GM21717 (cell line): ENCODE data around the gene NECAB2.
"Not testable (repeated sequence)": the region's sequence is repeated elsewhere in the genome, so short reads cannot be mapped to it uniquely, and the experiment has no call there.

Experiments
- ATAC-seq: cut with Tn5 transposase; IDR thresholded peaks from one replicate; pipeline ENCODE4 v1.9.1; 2021; ENCODE audit warnings: mild to moderate bottlenecking, moderate library complexity; ENCODE audit not compliant: unreplicated experiment

NECAB2 gene

DNA sequence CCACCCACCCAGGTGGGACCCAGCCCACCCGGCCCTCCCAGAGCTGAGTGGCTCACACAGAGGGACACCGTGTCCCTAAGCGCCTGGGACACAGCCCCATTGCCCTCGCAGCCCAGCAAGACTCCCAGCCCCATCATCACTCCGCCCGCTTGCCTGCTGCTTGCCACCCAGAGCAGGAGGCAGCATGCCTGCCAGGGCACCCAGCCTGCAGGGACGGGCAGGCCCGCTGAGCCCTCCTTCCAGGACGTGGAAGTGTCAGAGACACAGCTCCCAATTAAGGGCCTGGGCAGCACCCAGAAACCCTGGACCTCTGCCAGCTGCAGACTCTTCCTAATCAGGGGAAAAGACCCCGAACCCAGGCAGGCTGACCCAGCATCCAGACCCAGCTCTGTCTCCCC lies 32.2 kb upstream of the NECAB2 start:
- ATAC-seq, result no peak

DNA sequence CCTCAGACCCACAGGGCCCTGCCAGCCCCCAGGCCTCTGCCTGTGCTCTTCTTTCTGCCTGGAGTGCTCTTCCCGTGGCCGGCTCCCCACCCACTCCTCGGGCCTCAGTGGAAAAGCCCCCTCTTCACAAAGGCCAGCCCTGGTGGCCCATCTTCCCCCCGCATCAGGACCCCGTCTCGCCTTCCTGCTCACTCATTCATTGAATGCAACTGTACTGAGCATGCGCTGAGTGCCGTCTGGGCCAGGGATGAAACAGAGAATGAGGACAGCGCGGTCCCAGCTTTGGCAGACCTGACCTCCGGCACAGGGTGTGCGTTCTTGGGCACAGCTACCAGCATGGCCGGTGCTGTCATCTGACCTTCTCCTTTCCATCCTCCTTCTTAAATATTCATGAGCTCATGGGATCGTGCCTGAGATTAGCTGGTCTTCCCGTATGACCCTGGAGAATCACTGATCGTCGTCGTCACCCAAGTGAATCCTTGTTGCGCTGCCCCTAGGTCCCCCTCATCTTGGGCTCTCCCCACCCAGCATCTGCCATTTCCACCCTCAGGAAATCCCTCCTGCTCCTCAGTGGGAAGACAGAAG lies 31.4 kb upstream of the NECAB2 start:
- ATAC-seq, result no peak

- no peak for ATAC-seq
These were observed 30.8 kb upstream of the NECAB2 start for GRCh38 chr16:83937267-83937666.

DNA sequence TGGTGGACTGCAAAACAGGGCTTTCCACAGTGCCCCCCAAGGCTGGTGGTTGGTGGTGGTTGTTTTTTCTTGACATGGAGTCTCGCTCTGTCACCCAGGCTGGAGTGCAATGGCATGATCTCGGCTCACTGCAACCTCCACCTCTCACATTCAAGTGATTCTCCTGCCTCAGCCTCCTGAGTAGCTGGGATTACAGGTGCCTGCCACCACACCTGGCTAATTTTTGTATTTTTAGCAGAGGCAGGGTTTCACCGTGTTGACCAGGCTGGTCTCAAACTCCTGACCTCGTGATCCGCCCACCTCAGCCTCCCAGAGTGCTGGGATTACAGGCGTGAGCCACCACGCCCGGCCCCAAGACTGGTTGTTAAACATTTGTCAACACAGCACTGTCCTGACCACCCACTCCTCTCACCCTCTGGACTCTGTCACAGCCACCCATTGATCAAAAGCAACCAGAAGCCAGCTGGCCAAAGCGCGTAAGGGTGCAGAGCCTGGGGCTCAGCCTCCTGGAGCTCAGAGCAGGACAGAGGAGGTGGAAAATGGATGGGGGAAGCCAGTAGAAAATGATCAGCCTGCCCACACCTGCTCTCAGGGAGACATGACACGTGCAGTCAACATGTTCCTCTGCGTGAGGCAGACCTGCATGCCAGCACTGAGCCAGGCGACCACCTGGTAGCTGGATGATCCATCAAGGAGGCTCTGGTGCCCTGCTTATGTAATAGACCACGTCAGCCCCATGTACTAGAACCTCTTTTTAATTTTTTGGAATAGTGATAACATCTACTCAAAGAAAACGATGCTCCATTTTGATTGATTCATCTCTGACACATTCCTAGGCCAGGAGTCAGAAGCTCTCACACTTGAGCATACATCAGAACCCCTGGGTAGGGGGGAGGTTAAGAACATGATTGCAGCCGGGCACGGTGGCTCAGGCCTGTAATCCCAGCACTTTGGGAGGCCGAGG lies 29.8 kb upstream of the NECAB2 start:
- ATAC-seq, result no peak

DNA sequence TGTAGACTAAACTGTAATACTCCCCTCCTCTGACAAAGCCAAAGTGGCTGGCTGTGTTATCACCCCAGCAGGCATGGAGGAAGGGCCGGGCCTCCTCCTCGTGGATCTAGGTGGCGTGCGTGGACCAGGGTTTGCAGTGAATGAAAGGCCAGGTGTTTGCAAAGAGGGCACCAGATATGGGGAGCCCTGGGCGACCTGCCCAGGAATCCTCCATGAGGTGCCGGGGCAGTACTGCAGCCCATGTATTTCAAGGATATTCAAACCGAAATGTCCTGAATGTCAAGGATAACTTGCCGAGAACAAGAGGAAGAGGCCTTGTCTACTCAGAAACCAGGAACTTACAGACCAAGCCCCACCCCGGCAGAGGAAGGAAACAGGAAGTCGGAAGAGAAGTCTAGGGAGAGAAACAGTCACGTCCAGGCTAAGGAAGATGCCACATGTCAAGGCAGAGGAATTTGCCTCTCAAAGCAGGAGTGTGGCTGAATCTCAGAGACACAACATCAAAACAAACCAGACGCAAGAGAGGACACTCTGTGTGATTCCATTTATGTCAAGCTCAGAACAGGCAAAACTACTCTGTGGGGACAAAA lies 28.7 kb upstream of the NECAB2 start:
- ATAC-seq, result no peak

DNA sequence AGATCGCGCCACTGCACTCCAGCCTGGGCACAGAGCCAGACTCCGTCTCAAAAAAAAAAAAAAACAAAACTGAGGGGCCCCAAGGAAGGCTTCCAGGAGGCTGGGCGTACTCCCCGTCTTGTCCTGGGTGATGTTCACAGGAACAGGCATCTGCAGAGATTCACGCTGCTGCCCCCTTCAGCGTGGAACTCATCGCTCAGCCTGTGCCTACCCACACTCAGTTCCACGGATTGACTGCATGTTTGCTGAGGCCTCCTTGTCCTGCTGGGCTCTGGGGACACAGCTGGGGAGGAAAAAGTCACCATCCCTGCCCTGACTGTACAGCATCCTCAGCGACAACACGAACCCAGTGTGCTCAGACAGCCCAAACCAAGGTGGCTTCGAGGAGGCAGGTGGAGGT lies 27.9 kb upstream of the NECAB2 start:
- no peak for ATAC-seq

- no peak for ATAC-seq
These were observed 27.2 kb upstream of the NECAB2 start for GRCh38 chr16:83940630-83941378.

GRCh38 chr16:83941546-83941945 lies 26.5 kb upstream of the NECAB2 start:
- ATAC-seq, result not testable (repeated sequence)

DNA sequence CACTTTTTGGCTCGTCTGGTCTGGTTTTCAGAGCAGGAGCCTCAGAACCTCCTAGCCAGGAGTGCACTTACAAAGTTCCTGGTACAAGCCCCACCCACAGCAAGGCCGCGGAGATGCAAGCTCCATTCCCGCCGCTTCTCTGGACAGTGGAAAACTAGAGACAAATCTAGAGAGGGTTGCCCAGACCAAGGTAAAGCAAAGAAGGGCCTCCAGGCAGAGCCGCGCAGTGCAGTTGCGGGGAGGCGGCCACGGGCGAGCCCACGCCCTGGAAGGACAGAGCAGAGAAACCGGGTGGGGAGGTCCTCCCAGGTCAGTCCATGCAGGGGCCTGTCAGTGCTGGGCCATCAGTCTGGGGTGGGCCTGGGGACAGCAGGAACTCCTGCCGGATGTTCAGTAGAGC lies 26.0 kb upstream of the NECAB2 start:
- ATAC-seq, result no peak

DNA sequence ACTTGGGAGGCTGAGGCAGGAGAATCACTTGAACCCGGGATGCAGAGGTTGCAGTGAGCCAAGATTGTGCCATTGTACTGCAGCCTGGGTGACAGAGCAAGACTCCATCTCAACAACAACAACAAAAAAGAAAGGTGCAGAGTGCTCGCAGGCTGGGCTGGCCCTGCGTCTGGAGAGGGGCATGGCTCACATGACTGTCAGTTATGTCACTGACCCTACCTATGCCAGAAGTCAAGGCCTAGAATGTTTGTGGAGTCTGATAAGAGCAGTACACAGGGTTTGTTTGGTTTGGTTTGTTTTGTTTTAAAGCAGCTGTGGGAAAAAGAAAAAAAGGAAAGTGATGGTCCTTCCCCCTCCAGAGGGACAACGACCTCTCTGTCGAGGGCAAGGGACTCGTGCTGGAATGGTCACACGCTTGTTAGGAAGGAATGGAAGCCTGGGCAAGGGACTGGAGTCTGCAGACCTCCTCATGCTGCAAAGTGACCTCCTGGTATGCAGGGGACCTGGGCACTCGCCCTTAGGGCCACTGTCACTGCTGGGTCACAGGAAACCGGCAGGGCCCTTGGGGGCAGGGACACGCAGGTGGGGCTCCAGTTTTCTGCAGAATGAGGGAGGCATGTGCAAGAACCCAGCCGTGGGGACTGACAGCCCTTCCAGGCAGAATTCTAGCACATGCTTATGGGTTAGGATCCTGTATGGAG lies 25.1 kb upstream of the NECAB2 start:
- no peak for ATAC-seq

- no peak for ATAC-seq
These were observed 24.5 kb upstream of the NECAB2 start for GRCh38 chr16:83943516-83944050.

DNA sequence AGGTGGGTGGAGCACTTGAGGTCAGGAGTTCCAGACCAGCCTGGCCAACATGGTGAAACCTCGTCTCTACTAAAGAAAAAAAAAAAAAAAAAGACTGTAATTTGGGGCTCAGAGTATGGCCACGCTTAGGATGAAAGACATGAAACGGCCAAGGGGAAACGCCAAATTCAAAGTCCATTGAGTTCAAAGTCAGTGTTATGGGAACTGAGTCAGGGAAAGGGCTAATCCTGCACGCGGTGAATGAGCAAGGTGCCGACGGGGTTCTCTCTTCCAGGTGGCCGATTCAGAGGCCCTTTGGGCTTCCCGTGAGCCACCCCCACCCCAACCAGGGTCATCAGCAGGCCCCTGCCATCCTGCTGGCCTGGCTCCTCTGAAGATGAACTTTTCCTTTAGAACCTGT lies 22.5 kb upstream of the NECAB2 start:
- ATAC-seq, result no peak

GRCh38 chr16:83946154-83946780 lies 21.8 kb upstream of the NECAB2 start:
- no peak for ATAC-seq

DNA sequence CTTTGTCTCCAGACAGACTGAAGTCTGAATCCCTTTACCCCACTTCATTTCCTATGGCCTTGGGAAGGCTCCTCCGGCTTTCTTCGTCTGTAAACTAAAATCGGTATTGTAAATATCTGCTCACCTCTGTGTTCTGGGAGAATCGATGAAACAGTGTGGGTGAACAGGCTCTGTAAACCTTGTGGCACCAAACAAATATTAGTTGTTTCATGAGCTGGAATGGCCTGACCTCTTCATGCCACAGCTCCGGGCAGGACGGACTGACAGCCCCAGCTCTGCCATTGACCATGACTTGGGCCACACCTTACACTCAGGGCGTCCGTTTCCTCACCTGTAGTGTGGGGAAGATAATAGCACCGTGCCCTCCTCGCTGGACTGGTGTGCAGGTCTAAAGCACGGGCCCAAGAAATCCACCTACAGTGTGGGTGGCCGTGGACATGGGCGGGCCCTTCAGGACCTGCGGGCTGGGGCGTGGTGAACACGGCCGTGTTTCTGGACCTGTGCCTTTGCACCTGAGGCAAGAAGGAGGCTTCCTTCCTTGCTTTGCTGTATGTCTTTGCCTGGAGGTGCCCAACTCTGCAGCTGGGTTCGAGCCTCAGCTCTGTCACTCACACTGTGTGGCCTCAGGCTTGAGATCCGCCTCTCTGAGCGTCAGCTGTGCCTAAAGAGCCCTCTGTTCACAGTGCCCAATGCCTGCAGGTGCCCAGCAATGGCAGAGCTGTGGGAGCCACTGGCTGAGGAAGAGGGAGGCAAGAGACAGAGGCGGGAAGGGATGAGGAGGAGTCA lies 21.1 kb upstream of the NECAB2 start:
- ATAC-seq, result no peak

DNA sequence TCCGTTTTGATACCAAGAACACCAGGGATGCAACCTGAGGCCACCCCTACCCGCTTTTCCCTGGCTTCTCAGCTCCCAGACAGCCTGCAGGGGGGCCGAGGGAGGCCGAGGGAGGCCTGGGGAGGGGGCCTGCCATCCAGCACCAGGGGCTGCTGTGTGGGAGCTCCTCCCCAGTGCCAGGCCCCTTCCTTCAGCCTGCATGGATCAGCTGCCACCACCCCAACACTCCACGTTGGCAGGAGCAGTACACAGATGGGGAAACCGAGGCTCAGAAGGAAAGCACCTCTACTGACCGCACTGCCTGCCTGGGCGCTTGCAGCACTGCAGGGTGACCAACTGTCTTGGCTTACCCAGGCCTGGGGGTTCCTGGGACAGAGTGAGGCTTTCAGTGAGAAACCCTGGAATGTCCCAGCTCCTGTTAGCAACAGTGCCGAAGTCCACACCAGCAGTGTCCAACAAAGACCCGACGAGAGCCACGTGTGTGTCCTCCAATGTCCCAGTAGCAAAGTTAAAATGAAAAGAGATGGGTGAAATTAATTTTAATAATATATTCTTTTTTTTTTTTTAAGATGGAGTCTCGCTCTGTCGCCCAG lies 20.3 kb upstream of the NECAB2 start:
- no peak for ATAC-seq

DNA sequence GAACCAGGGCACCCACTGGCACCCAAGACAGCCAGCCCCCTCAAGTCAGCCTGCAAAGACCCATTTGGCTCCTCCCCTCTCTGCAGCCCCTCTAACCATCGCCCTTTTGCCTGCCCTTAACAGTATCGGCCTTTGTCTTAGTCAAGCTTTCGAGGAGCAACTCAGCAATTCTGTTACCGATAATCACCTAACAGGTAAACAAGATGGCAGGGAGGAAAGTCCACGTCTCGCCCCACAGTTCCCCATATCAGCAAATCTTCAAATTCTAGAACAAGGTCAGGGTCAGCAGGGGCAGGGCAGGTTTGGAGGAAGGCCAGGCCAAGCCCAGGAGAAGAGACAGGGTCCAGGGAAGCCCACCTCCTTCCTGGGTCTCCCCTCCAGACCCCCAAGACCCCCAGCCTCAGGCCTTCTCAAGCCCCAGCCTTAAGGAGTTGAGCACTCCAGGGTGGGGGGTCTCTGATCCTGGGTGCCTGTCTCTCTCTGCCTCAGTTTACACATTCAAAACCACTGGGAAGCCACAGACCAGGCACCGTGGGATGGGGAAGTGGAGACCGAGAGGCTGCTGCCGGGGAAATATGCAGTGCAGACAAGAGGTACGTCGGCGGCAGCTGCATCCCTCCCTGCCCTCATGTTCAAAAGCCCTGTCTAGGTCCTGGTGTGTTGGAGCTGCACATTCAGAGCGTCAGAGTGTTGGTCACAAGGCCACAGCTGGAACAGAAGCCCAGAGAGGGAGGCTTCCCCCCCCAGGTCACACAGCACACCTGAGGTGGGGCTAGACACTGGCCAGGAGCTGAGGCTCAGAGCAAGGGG lies 18.9 kb upstream of the NECAB2 start:
- no peak for ATAC-seq

DNA sequence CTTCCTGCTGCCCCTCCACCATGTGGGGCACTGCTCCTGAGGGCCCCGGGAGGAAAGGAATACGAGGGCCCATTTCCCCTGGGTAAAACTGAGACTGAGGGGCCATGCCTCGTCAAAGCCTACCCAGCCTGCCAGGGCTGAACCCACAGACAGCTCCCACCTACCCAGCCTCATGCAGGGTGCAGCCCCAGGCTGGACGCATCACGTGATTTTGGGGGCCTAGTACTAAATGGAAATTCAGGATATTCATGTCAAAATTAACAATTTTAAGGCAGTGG lies 18.4 kb upstream of the NECAB2 start:
- no peak for ATAC-seq

GRCh38 chr16:83950862-83951399 lies 17.1 kb upstream of the NECAB2 start:
- not testable (repeated sequence) for ATAC-seq
